HG03064 (cell line): Measurements from ENCODE around the gene YWHAQ.
A peak's percentile ranks its signal among the peaks of the same experiment; 100 is the strongest.

Source experiments
- ATAC-seq: cut with Tn5 transposase; IDR thresholded peaks from one replicate; pipeline ENCODE4 v1.9.1; 2021; ENCODE audit warnings: low read depth; ENCODE audit not compliant: unreplicated experiment

Gene YWHAQ

GRCh38 chr2:9656270-9656766 lies 25.5 kb upstream of the YWHAQ start:
- peak; percentile 73 for ATAC-seq

GRCh38 chr2:9655441-9656269 lies 24.9 kb upstream of the YWHAQ start:
- ATAC-seq, result peak; percentile 48

- ATAC-seq, result no peak
Measured at GRCh38 chr2:9654452-9655100, 23.8 kb upstream of the YWHAQ start.

GRCh38 chr2:9653485-9654271 lies 22.9 kb upstream of the YWHAQ start:
- ATAC-seq, result no peak

- ATAC-seq, result no peak
Measured at GRCh38 chr2:9652898-9653479, 22.2 kb upstream of the YWHAQ start.

GRCh38 chr2:9652267-9652666 lies 21.5 kb upstream of the YWHAQ start:
- ATAC-seq, result no peak

GRCh38 chr2:9650119-9650821 lies 19.5 kb upstream of the YWHAQ start:
- no peak for ATAC-seq

- no peak for ATAC-seq
Measured at GRCh38 chr2:9649261-9649660, 18.5 kb upstream of the YWHAQ start.

- no peak for ATAC-seq
Measured at GRCh38 chr2:9648821-9649220, 18.0 kb upstream of the YWHAQ start.

GRCh38 chr2:9647884-9648283 lies 17.1 kb upstream of the YWHAQ start:
- ATAC-seq, result no peak

- no peak for ATAC-seq
Measured at GRCh38 chr2:9646196-9647030, 15.6 kb upstream of the YWHAQ start.

GRCh38 chr2:9644603-9645002 lies 13.8 kb upstream of the YWHAQ start:
- ATAC-seq, result no peak

- no peak for ATAC-seq
Measured at GRCh38 chr2:9644021-9644420, 13.2 kb upstream of the YWHAQ start.

GRCh38 chr2:9641641-9642040 lies 10.8 kb upstream of the YWHAQ start:
- no peak for ATAC-seq

- ATAC-seq, result no peak
Measured at GRCh38 chr2:9640403-9641104, 9.8 kb upstream of the YWHAQ start.

- ATAC-seq, result no peak
Measured at GRCh38 chr2:9639740-9640343, 9.0 kb upstream of the YWHAQ start.

- ATAC-seq, result no peak
Measured at GRCh38 chr2:9639000-9639602, 8.3 kb upstream of the YWHAQ start.

- ATAC-seq, result no peak
Measured at GRCh38 chr2:9638532-9638931, 7.7 kb upstream of the YWHAQ start.
